ENCODE measurements around the gene PTPRR.

GRCh38 chr12:70876952-70877351 lies 43.6 kb downstream of the PTPRR start:
- TF ChIP-seq, protein P1, sequence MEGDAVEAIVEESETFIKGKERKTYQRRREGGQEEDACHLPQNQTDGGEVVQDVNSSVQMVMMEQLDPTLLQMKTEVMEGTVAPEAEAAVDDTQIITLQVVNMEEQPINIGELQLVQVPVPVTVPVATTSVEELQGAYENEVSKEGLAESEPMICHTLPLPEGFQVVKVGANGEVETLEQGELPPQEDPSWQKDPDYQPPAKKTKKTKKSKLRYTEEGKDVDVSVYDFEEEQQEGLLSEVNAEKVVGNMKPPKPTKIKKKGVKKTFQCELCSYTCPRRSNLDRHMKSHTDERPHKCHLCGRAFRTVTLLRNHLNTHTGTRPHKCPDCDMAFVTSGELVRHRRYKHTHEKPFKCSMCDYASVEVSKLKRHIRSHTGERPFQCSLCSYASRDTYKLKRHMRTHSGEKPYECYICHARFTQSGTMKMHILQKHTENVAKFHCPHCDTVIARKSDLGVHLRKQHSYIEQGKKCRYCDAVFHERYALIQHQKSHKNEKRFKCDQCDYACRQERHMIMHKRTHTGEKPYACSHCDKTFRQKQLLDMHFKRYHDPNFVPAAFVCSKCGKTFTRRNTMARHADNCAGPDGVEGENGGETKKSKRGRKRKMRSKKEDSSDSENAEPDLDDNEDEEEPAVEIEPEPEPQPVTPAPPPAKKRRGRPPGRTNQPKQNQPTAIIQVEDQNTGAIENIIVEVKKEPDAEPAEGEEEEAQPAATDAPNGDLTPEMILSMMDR (IDR thresholded peaks at IDR 0.05), result no peak
- TF ChIP-seq POLR2A (IDR thresholded peaks at IDR 0.05), result no peak

All from body of pancreas (tissue), 4 donors.